Vein endothelial cell (primary cell): Measurements from ENCODE around the gene PIH1D2. TPM values are rescaled to one million over a fixed set of nuclear protein-coding genes. Genes with fewer than 3 reads are reported as not detected.

Experiments
- small RNA-seq: library from RNA; depleted of rRNA; stranded (forward); fragments of <200 nt; gene quantifications from one replicate; pipeline ENCODE3, GENCODE V24; 2012
- total RNA-seq: library from RNA; depleted of rRNA; stranded (reverse); fragments of >200 nt; gene quantifications from 2 replicates; pipeline ENCODE4 v1.2.3, GENCODE V29; 2012

The PIH1D2 gene
- 1.7 and 2.6 TPM in 2 replicates for total RNA-seq

GRCh38 chr11:112073941-112074811 lies at the start of gene PIH1D2, which contains the start of gene NKAPD1:
Gene PIH1D2 (minus strand): TSS chr11:112074017. CDS start chr11:112073174, 843 bp downstream.
Gene NKAPD1 (plus strand): TSS chr11:112074299. CDS start chr11:112075575, 1,276 bp downstream.

DNA sequence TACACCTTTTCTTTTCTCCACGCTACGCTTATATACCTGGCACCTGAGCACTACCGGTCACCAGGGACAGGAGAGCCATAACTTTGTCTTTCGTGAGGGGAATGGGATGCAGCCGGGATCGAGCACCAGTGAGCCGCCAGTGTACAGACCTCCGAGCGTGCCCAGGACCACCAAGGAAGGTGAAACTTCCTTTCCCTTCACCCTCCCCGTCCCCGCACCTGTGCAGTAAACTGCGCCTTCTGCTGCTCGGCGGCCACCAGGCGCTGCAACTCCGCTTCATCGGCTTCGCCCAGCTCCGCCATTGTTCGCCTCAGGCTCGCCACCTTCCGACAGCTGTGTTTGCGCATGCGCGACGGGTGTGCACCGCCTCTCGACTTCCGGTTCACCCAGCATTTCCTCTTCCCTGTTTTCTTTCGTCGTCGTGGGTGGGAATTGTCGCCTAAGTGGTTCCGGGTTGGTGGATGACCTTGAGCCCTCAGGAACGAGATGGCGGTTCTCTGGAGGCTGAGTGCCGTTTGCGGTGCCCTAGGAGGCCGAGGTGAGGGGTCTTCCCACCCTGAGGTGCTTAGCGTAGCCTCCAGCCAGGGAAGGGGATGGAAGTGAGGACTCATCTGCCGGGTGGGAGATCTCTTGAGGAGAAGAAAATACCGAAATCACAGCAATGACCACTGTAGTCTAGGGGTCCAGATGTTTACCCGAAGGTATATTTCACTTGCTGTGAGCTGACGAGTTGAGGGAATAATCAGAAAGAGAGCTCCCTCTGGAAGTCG lies 12.8 kb upstream of the PIH1D2 start, which contains the start of the genes SDHD and TIMM8B:
SDHD (plus strand) TSS at position 452 of the 770 bp plus-strand sequence; CDS start at position 487, 35 bp downstream.
TIMM8B (minus strand) TSS at position 335 of the 770 bp plus-strand sequence; CDS start at position 302, 33 bp downstream.

GRCh38 chr11:112024773-112025678 lies 48.8 kb downstream of the PIH1D2 start, which contains the start of gene DLAT:
Gene DLAT (plus strand): TSS chr11:112025408. CDS start chr11:112025473, 65 bp downstream.

Small RNAs within 50 kb of the gene (small RNA-seq; reads per million reads assigned to genes)
- gene AP000907.3 (not detected), gene RNU6-893P (not detected)

Other genes with a start within 250 kb of the PIH1D2 start
- gene ALG9, start 202.4 kb downstream of the PIH1D2 start, total RNA-seq, result 31.6 and 34.0 TPM in 2 replicates
- 2.1 and 3.3 TPM in 2 replicates for gene FDXACB1, start 194.9 kb downstream of the PIH1D2 start, total RNA-seq
- 4.2 and 4.6 TPM in 2 replicates for gene CFAP68, start 194.5 kb downstream of the PIH1D2 start, total RNA-seq
- 0.65 and 1.6 TPM in 2 replicates for gene CRYAB, start 162.2 kb downstream of the PIH1D2 start, total RNA-seq
- not detected in 2 replicates for gene HSPB2, start 161.3 kb downstream of the PIH1D2 start, total RNA-seq
- gene C11orf52, start 155.1 kb downstream of the PIH1D2 start, total RNA-seq, result 0.65 TPM in 1 of 2 replicates, not detected in the other
- 39.2 and 45.1 TPM in 2 replicates for gene DIXDC1, start 136.7 kb downstream of the PIH1D2 start, total RNA-seq
- 34.6 and 49.5 TPM in 2 replicates for gene DLAT, start 48.6 kb downstream of the PIH1D2 start, total RNA-seq
- gene NKAPD1, start 282 bp upstream of the PIH1D2 start, total RNA-seq, result 16.0 and 19.8 TPM in 2 replicates
- 53.9 and 55.1 TPM in 2 replicates for gene TIMM8B, start 12.7 kb upstream of the PIH1D2 start, total RNA-seq
- gene SDHD, start 12.9 kb upstream of the PIH1D2 start, total RNA-seq, result 84.5 and 114 TPM in 2 replicates
- gene IL18, start 90.1 kb upstream of the PIH1D2 start, total RNA-seq, result 0.19 TPM in 1 of 2 replicates, not detected in the other
- gene TEX12, start 93.4 kb upstream of the PIH1D2 start, total RNA-seq, result 0.29 and 0.65 TPM in 2 replicates
- gene BCO2, start 101.5 kb upstream of the PIH1D2 start, total RNA-seq, result 1.1 and 1.3 TPM in 2 replicates
- gene PTS, start 152.4 kb upstream of the PIH1D2 start, total RNA-seq, result 23.5 and 37.3 TPM in 2 replicates
- gene PLET1, start 186.8 kb upstream of the PIH1D2 start, total RNA-seq, result not detected in 2 replicates